NCI-H524 (cell line): ENCODE results near the gene GALK1.
A peak's percentile ranks its signal among the peaks of the same experiment; 100 is the strongest.
"Not testable (repeated sequence)": the region's sequence is repeated elsewhere in the genome, so short reads cannot be mapped to it uniquely, and the experiment has no call there.

ENCODE experiments used
- DNase-seq, 2 experiments: peaks; one replicate each; lab custom pipeline; 2025; lab: John Stamatoyannopoulos, UW

Gene GALK1

GRCh38 chr17:75764417-75764710 lies 628 bp downstream of the GALK1 start:
- DNase-seq, result no peak

GRCh38 chr17:75763613-75764416 lies 1.2 kb downstream of the GALK1 start:
- DNase-seq, result peak in 1 of 2 experiments; percentile 48

GRCh38 chr17:75763269-75763607 lies 1.8 kb downstream of the GALK1 start:
- no peak for DNase-seq

GRCh38 chr17:75762513-75763268 lies 2.3 kb downstream of the GALK1 start:
- no peak for DNase-seq

- DNase-seq, result not testable (repeated sequence)
These were observed 4.9 kb downstream of the GALK1 start for GRCh38 chr17:75759978-75760640.

- no peak for DNase-seq
These were observed 5.5 kb downstream of the GALK1 start for GRCh38 chr17:75759457-75759856.

- DNase-seq, result peak in 1 of 2 experiments; percentile 38
These were observed 6.7 kb downstream of the GALK1 start for GRCh38 chr17:75758131-75758905.

GRCh38 chr17:75757086-75757681 lies 7.8 kb downstream of the GALK1 start:
- no peak for DNase-seq

- no peak for DNase-seq
These were observed 8.4 kb downstream of the GALK1 start for GRCh38 chr17:75756451-75757085.

GRCh38 chr17:75755990-75756389 lies 9.0 kb downstream of the GALK1 start:
- DNase-seq, result no peak

- DNase-seq, result peak; percentile 75 to 84
These were observed 9.6 kb downstream of the GALK1 start for GRCh38 chr17:75755205-75755901.

GRCh38 chr17:75754378-75755204 lies 10.4 kb downstream of the GALK1 start:
- DNase-seq, result no peak

GRCh38 chr17:75753514-75754377 lies 11.2 kb downstream of the GALK1 start:
- DNase-seq, result peak in 1 of 2 experiments; percentile 51

- no peak for DNase-seq
These were observed 12.0 kb downstream of the GALK1 start for GRCh38 chr17:75752802-75753513.

- DNase-seq, result no peak
These were observed 12.6 kb downstream of the GALK1 start for GRCh38 chr17:75752405-75752709.

- peak in 1 of 2 experiments; percentile 69 for DNase-seq
These were observed 13.2 kb downstream of the GALK1 start for GRCh38 chr17:75751676-75752404.

- DNase-seq, result no peak
These were observed 14.2 kb downstream of the GALK1 start for GRCh38 chr17:75750661-75751423.
